GM18907 (cell line): Measurements from ENCODE around the gene PCSK6.

Experiments
- ATAC-seq: cut with Tn5 transposase; IDR thresholded peaks from one replicate; pipeline ENCODE4 v1.9.1; 2021; ENCODE audit warnings: mild to moderate bottlenecking, moderate library complexity; ENCODE audit not compliant: unreplicated experiment

The PCSK6 gene

DNA sequence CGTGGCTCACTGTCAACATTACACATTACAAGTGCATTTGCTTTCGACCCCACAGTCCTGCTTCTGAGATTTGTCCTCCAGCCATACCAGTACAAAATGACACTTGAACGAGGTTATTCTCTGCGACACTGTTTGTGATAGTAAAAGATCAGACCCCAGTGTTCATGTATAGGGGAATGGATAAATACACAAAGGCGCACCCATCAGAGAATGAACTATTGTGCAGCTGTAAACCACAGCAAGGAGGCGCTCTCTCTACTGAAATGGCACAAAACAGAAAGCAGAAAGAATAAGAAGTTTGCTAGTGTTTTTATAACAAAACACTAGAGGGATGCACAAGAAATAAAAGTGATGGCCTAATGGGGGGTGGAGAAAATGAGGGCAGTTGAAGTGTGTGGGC is 232.8 kb downstream of the PCSK6 start:
- ATAC-seq, result no peak

DNA sequence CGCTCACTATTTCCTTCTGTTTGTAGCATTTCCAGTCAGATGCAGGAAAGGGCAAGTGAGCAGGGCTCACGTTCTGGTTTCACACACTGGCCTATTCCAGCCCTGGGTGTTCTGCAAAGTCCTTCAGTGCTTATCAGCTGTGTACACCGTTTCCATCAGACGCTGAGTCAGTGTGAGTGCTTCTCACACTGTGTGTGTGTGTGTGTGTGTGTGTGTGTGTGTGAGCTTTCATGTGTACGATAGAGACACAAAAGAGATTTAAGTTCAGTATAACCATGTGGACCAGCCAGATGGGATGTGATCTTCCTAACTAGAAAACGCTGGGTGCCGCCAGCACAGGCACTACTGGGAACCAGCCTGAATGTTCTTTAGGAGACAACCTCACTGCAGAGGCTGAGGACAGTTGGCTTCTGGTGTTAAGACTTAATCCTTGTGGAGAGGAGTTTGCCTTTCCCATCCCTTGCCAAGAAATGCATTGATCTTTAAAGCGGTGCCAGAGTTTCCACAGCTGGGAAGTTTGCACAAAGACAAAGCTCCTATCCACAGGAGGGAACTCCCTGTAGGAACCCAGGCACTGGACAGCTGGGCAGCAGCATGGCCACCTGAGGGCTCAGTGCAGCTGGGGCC is 233.8 kb downstream of the PCSK6 start:
- ATAC-seq, result no peak

DNA sequence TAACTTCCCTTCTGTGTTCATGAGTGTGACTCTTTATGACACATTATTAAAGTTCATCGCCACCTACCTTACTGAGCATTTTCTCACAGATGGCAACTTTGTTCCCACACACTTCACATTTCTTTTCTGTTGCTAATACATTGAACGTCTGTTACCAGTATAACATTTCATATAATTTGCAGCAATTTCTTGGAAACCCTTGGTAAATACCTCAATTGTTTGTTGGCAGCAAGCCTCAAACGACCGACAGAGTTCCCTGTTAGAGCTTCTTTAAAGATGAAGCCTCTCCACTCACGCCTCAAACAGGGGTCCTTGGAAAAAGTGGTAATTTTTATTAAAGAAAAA is 234.5 kb downstream of the PCSK6 start:
- ATAC-seq, result no peak

DNA sequence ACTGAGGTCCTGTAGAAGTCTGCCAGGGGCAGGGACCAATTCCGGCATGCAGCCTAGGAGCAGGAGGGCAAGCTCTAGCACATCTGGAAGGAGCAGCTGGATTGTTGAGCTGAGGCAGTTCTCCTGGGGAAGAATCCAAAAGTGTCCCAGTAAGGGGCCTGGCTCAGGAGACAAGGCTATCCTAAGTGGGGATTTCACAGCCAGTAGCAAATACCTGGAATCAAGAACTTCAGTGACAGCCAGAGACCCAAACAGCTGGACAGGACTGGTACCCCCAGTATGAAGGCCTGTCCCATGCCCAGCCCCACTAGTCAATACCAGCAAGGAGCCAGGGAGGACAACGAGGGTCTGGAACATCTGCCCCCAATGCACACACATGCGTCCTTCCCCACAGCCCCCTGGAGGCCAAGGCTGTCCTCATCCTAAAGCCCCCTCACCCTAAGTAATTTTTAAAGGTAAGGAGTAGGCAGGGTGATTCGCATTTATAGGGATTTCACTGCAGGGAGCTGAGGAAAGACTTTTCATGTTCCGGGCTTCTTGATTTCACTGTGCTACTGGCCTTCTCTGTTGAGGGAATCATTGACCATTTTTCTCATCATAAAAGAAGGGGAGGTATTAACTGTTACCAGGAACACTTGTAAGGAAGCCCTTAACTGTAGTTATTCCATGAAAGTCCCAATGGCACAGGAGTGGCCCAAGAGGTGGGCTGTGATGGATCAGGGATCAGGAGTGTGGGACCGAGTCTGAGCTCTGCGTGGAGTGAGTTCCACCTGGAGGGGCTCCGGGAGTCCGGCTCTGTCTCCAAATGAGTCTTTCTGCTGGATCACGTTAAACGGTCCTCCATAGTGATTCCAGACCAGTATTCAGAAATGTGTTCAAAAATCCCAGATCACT is 235.1 kb downstream of the PCSK6 start:
- no peak for ATAC-seq
